Measurements from ENCODE around the gene SCNN1G.
A peak's percentile ranks its signal among the peaks of the same experiment; 100 is the strongest.

SCNN1G gene

DNA sequence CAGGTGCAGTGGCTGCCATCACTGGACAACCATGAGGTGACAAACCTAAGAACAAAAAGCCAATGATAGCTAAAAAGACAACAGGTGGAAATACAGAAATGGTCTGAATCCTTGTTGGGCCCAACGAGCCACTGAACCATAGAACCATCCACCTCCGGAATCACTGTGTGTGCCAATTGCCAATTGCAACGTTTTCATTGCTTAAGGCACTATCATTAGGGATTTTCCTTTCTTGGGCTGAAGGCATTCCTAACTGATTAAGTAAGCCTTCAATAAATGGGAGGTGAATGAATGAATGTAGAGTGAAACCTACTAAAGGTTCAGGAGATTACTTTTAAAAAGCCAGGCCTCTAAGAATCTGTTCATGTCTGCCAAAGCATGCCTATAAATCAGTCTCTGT, 36.9 kb upstream of the SCNN1G start:
- H2BK5ac ChIP-seq (ENCODE audit: low read depth, low read length, poor library complexity, severe bottlenecking), result peak overlapping the region; percentile 14
- peaks cover 20% of the 10 kb centered on the region for H3K4me1 ChIP-seq (ENCODE audit: control insufficient read depth, insufficient read depth, low read depth, low read length)
- H3K4ac ChIP-seq (ENCODE audit: low read depth in 1 of 2, low read length in 2 of 2), result no peak overlapping the region
- no peak overlapping the region for H4K8ac ChIP-seq (ENCODE audit: low read length)
- H3K4me3 ChIP-seq (ENCODE audit: insufficient read depth in 1 of 2, low read depth in 1 of 2, low read length in 2 of 2), result no peak overlapping the region
- no peak overlapping the region for H2BK15ac ChIP-seq (ENCODE audit: low read depth, poor library complexity, severe bottlenecking)
- H4K91ac ChIP-seq (ENCODE audit: low read length), result no peak overlapping the region
- H3K18ac ChIP-seq (ENCODE audit: low read depth in 1 of 2, low read length in 2 of 2), result no peak overlapping the region
- peak; percentile 78 for DNase-seq
- peak overlapping the region; percentile 49 for H2AK5ac ChIP-seq (ENCODE audit: low read length, severe bottlenecking)
- H3K36me3 ChIP-seq (ENCODE audit: control insufficient read depth in 1 of 2, insufficient read depth in 2 of 2, low read depth in 1 of 2, low read length in 2 of 2), result no peaks in the 10 kb centered on the region
- no peaks in the 10 kb centered on the region for H3K9me3 ChIP-seq (ENCODE audit: control insufficient read depth, low read length)
- peaks cover 31% of the 10 kb centered on the region for H3K79me1 ChIP-seq (replicated peaks; ENCODE audit: low read length, poor library complexity, severe bottlenecking)
- 75% methylated on average over 3 of the region's 3 CpGs for WGBS
- no peak overlapping the region for H3K23ac ChIP-seq (ENCODE audit: low read length in 2 of 2)
- no peak overlapping the region for H2BK12ac ChIP-seq (ENCODE audit: low read length in 2 of 2)
- peak overlapping the region; percentile 89 for H3K27ac ChIP-seq (ENCODE audit: low read length, poor library complexity, severe bottlenecking)
- H3K9ac ChIP-seq (ENCODE audit: low read length), result no peak overlapping the region
- no peak overlapping the region for H2AFZ ChIP-seq (ENCODE audit: low read depth, low read length)
- H3K4me2 ChIP-seq (ENCODE audit: low read length, poor library complexity, severe bottlenecking), result peak overlapping the region; percentile 61
- H3K27me3 ChIP-seq (ENCODE audit: control insufficient read depth in 1 of 2, insufficient read depth in 1 of 2, low read length in 2 of 2), result no peaks in the 10 kb centered on the region
- no peak overlapping the region for H3K14ac ChIP-seq (ENCODE audit: low read length in 2 of 2)
- H2BK120ac ChIP-seq (ENCODE audit: low read depth, low read length), result no peak overlapping the region

DNA sequence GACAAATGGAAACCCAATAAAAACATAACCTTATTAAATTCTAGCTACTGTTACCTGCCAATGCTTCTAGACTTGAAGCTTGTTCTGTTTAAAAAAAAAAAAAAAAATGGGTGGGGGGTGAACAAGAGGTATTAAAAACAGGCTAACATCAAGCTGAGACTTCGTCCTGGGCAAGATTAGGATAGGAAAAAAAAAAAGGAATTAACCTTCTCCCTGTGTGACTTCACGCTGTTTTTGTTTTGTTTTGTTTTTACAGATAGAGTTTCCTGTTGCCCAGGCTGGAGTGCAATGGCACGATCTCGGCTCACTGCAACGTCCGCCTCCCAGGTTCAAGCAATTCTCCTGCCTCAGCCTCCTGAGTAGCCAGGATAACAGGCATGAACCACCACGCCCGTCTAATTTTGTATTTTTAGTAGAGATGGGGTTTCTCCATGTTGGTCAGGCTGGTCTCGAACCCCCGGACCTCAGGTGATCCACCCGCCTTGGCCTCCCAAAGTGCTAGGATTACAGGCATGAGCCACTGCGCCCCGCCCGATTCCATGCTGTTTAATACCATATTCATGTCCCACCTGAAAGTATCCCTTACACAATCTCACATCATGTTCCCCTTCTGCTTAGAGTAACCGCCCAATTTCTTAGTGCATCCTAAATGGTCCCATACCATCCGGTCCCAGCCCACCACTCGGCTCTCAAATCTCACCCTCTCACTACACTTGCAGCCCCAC, 35.5 kb upstream of the SCNN1G start:
- DNase-seq, result no peak
- 89% methylated on average over 17 of the region's 17 CpGs for WGBS

DNA sequence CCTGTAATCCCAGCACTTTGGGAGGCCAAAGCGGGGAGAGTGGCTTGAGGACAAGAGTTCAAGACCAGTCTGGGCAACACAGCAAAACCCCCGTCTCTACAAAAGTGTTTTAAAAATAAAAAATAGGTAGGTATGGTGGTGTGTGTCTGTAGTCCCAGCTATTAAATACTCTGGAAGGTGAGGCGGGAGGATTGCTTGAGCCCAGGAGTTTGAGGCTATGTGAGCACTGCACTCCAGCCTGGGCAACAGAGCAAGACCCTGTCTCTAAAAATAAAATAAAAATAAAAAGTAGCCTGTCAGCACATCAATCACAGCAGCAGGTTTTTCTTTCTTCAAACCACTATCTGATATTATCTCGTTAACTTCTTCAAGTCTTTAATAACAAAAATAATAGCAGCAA, 34.9 kb upstream of the SCNN1G start:
- Histone ChIP-seq H4K91ac (ENCODE audit: low read length) (no peak overlapping the region), H2AK5ac (ENCODE audit: low read length, severe bottlenecking) (peak overlapping the region; percentile 57), H4K8ac (ENCODE audit: low read length) (no peak overlapping the region), H2BK120ac (ENCODE audit: low read depth, low read length) (no peak overlapping the region), H3K18ac (ENCODE audit: low read depth in 1 of 2, low read length in 2 of 2) (no peak overlapping the region), H2BK15ac (ENCODE audit: low read depth, poor library complexity, severe bottlenecking) (no peak overlapping the region), H2AFZ (ENCODE audit: low read depth, low read length) (no peak overlapping the region), H3K23ac (ENCODE audit: low read length in 2 of 2) (no peak overlapping the region), H3K4ac (ENCODE audit: low read depth in 1 of 2, low read length in 2 of 2) (no peak overlapping the region), H2BK5ac (ENCODE audit: low read depth, low read length, poor library complexity, severe bottlenecking) (no peak overlapping the region), H3K27ac (ENCODE audit: low read length, poor library complexity, severe bottlenecking) (no peak overlapping the region), H3K14ac (ENCODE audit: low read length in 2 of 2) (no peak overlapping the region), H3K79me1 (replicated peaks; ENCODE audit: low read length, poor library complexity, severe bottlenecking) (peaks cover 21% of the 10 kb centered on the region), H3K4me2 (ENCODE audit: low read length, poor library complexity, severe bottlenecking) (peak overlapping the region; percentile 29), H3K9ac (ENCODE audit: low read length) (peak overlapping the region; percentile 82), H3K4me1 (ENCODE audit: control insufficient read depth, insufficient read depth, low read depth, low read length) (peaks cover 20% of the 10 kb centered on the region), H3K9me3 (ENCODE audit: control insufficient read depth, low read length) (no peaks in the 10 kb centered on the region), H3K27me3 (ENCODE audit: control insufficient read depth in 1 of 2, insufficient read depth in 1 of 2, low read length in 2 of 2) (peaks cover 0 to under 1% of the 10 kb centered on the region in 2 experiments), H3K36me3 (ENCODE audit: control insufficient read depth in 1 of 2, insufficient read depth in 2 of 2, low read depth in 1 of 2, low read length in 2 of 2) (no peaks in the 10 kb centered on the region), H3K4me3 (ENCODE audit: insufficient read depth in 1 of 2, low read depth in 1 of 2, low read length in 2 of 2) (peak overlapping the region in 1 of 2 experiments; percentile 88), H2BK12ac (ENCODE audit: low read length in 2 of 2) (no peak overlapping the region)
- no peak for DNase-seq
- WGBS, result 100% methylated on average over 4 of the region's 4 CpGs

More for the DNA sequence above, 35.5 kb upstream of the SCNN1G start:
- H2BK12ac ChIP-seq (ENCODE audit: low read length in 2 of 2), result no peak overlapping the region
- H4K8ac ChIP-seq (ENCODE audit: low read length), result no peak overlapping the region
- H2AFZ ChIP-seq (ENCODE audit: low read depth, low read length), result no peak overlapping the region
- H3K27me3 ChIP-seq (ENCODE audit: control insufficient read depth in 1 of 2, insufficient read depth in 1 of 2, low read length in 2 of 2), result no peaks in the 10 kb centered on the region
- H3K9me3 ChIP-seq (ENCODE audit: control insufficient read depth, low read length), result no peaks in the 10 kb centered on the region
- H2BK5ac ChIP-seq (ENCODE audit: low read depth, low read length, poor library complexity, severe bottlenecking), result no peak overlapping the region
- no peak overlapping the region for H3K27ac ChIP-seq (ENCODE audit: low read length, poor library complexity, severe bottlenecking)
- peaks cover 23% of the 10 kb centered on the region for H3K79me1 ChIP-seq (replicated peaks; ENCODE audit: low read length, poor library complexity, severe bottlenecking)
- H2BK15ac ChIP-seq (ENCODE audit: low read depth, poor library complexity, severe bottlenecking), result no peak overlapping the region
- no peak overlapping the region for H3K9ac ChIP-seq (ENCODE audit: low read length)
- peaks cover 20% of the 10 kb centered on the region for H3K4me1 ChIP-seq (ENCODE audit: control insufficient read depth, insufficient read depth, low read depth, low read length)
- no peak overlapping the region for H3K14ac ChIP-seq (ENCODE audit: low read length in 2 of 2)
- H3K4me2 ChIP-seq (ENCODE audit: low read length, poor library complexity, severe bottlenecking), result no peak overlapping the region
- H3K4ac ChIP-seq (ENCODE audit: low read depth in 1 of 2, low read length in 2 of 2), result no peak overlapping the region
- no peak overlapping the region for H3K23ac ChIP-seq (ENCODE audit: low read length in 2 of 2)
- no peaks in the 10 kb centered on the region for H3K36me3 ChIP-seq (ENCODE audit: control insufficient read depth in 1 of 2, insufficient read depth in 2 of 2, low read depth in 1 of 2, low read length in 2 of 2)
- H2BK120ac ChIP-seq (ENCODE audit: low read depth, low read length), result no peak overlapping the region
- H2AK5ac ChIP-seq (ENCODE audit: low read length, severe bottlenecking), result peak overlapping the region; percentile 57
- peak overlapping the region in 1 of 2 experiments; percentile 88 for H3K4me3 ChIP-seq (ENCODE audit: insufficient read depth in 1 of 2, low read depth in 1 of 2, low read length in 2 of 2)
- H3K18ac ChIP-seq (ENCODE audit: low read depth in 1 of 2, low read length in 2 of 2), result no peak overlapping the region
- H4K91ac ChIP-seq (ENCODE audit: low read length), result no peak overlapping the region

DNA sequence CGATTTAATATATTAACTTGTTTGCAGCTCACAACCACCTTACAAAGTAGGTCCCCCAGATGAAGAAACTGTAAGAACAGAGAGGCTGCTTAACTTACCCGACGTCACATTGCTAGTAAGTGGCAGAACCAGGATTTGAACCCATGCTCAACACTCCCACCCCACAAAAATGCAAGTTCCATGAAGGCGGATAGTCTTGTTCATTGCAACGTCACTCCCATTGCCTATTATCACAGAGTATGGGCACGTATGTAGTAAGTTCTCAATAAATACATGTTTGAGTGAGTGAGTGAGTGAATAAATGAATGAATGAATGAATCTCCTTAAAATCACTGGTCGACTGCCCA, 34.4 kb upstream of the SCNN1G start:
- Histone ChIP-seq H4K8ac (ENCODE audit: low read length) (no peak overlapping the region), H2AK5ac (ENCODE audit: low read length, severe bottlenecking) (no peak overlapping the region), H3K18ac (ENCODE audit: low read depth in 1 of 2, low read length in 2 of 2) (no peak overlapping the region), H4K91ac (ENCODE audit: low read length) (no peak overlapping the region), H3K4me1 (ENCODE audit: control insufficient read depth, insufficient read depth, low read depth, low read length) (peaks cover 20% of the 10 kb centered on the region), H3K4ac (ENCODE audit: low read depth in 1 of 2, low read length in 2 of 2) (no peak overlapping the region), H3K27ac (ENCODE audit: low read length, poor library complexity, severe bottlenecking) (no peak overlapping the region), H2BK5ac (ENCODE audit: low read depth, low read length, poor library complexity, severe bottlenecking) (no peak overlapping the region), H3K9me3 (ENCODE audit: control insufficient read depth, low read length) (no peaks in the 10 kb centered on the region), H3K4me3 (ENCODE audit: insufficient read depth in 1 of 2, low read depth in 1 of 2, low read length in 2 of 2) (peak overlapping the region; percentile 79 to 88), H2BK12ac (ENCODE audit: low read length in 2 of 2) (no peak overlapping the region), H2BK120ac (ENCODE audit: low read depth, low read length) (peak overlapping the region; percentile 27), H2BK15ac (ENCODE audit: low read depth, poor library complexity, severe bottlenecking) (no peak overlapping the region), H3K36me3 (ENCODE audit: control insufficient read depth in 1 of 2, insufficient read depth in 2 of 2, low read depth in 1 of 2, low read length in 2 of 2) (no peaks in the 10 kb centered on the region), H3K23ac (ENCODE audit: low read length in 2 of 2) (no peak overlapping the region), H3K4me2 (ENCODE audit: low read length, poor library complexity, severe bottlenecking) (peak overlapping the region; percentile 75), H3K27me3 (ENCODE audit: control insufficient read depth in 1 of 2, insufficient read depth in 1 of 2, low read length in 2 of 2) (peaks cover 0 to 4% of the 10 kb centered on the region in 2 experiments), H3K79me1 (replicated peaks; ENCODE audit: low read length, poor library complexity, severe bottlenecking) (peaks cover 21% of the 10 kb centered on the region), H2AFZ (ENCODE audit: low read depth, low read length) (no peak overlapping the region), H3K9ac (ENCODE audit: low read length) (peak overlapping the region; percentile 82), H3K14ac (ENCODE audit: low read length in 2 of 2) (no peak overlapping the region)
- no peak for DNase-seq
- 59% methylated on average over 5 of the region's 7 CpGs for WGBS
